ENCODE measurements around the gene TIMM50.

The TIMM50 gene

GRCh38 chr19:39539165-39539517, 58.5 kb downstream of the TIMM50 start:
- no peak for DNase-seq

GRCh38 chr19:39539518-39540332, 59.1 kb downstream of the TIMM50 start, which contains the start of gene EID2:
TSS of gene EID2 (minus strand) at chr19:39540161. CDS start at chr19:39540079, 82 bp downstream.
- DNase-seq: peak; percentile 74 to 96

GRCh38 chr19:39540333-39540673, 59.7 kb downstream of the TIMM50 start:
- DNase-seq: no peak
